ENCODE data around the gene IFT172.

DNA sequence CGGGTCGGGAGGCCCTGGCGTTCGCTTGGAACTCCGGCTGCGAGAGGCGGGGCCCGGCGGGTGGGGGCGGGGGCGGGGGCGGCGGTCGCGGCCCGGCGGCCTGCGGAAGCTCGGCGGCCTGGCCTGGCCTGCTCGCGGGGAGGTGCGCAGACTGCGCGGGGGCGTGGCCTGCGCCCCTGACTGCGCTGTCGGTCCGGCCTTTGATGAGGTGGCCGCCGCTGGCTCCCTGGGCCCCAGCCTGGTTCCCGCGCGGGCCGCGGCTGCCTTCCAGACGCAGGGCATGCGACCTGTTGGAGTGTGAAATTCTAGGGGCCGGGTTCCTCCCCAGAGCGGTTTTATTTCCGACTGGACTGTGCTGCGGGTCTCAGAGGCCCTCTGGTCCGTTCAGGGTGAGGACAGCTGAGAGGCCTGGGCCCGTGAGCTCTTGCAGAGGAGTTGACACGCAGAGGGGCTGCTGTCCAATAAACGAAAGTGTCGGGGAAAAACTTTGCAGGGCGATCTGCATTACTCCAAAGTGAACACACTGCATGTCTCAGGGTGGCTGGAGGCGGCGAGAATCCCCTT is 60.5 kb downstream of the IFT172 start:
- TF ChIP-seq EZH2phosphoT487 (IDR thresholded peaks at IDR 0.05; ENCODE audit: insufficient read depth, low read depth) (no peak), EZH2 (IDR thresholded peaks at IDR 0.05; ENCODE audit: insufficient read depth, poor library complexity, severe bottlenecking) (no peak)
